BJ (cell line): ENCODE measurements around the gene MBD1. TPM values are rescaled to one million over a fixed set of nuclear protein-coding genes. Genes with fewer than 3 reads are reported as not detected.

Source experiments
- CTCF ChIA-PET: fragments of 350-600 bp; formaldehyde crosslinking; extraction: SDS; loops from one replicate; lab custom pipeline; 2021; ENCODE audit warnings: antibody characterized with exemption, inconsistent platforms; lab: Yijun Ruan, JAX
- POLR2A ChIA-PET: fragments of 300-600 bp; sonication (Branson Sonifier 250); formaldehyde crosslinking; extraction: SDS; loops from one replicate; lab custom pipeline; 2021; ENCODE audit warnings: antibody characterized with exemption; lab: Charles Lee
- DNase-seq: peaks from one replicate; pipeline ENCODE4 v3.0.0-alpha.2; 2011; ENCODE audit warnings: low read depth
- H3K27me3 ChIP-seq: 2 replicates; pipeline ENCODE4 v1.6.0; 2011; ENCODE audit warnings: low read length; ENCODE audit not compliant: control insufficient read depth, insufficient read depth
- H3K36me3 ChIP-seq: 2 replicates; pipeline ENCODE4 v1.5.1; 2011; ENCODE audit warnings: low read length; ENCODE audit not compliant: control insufficient read depth, insufficient read depth
- H3K4me3 ChIP-seq: 2 replicates; pipeline ENCODE4 v1.5.1; 2011; ENCODE audit warnings: low read depth, mild to moderate bottlenecking, control low read depth, low read length
- polyA plus RNA-seq: library from polyadenylated mRNA; depleted of rRNA; stranded (reverse); fragments of >200 nt; gene quantifications from 2 replicates; pipeline ENCODE4 v1.2.3, GENCODE V29; 2011
- TF ChIP-seq, protein P1 (sequence below): IDR thresholded peaks from 2 replicates; pipeline ENCODE4 v1.5.1; 2011; ENCODE audit warnings: low read depth, mild to moderate bottlenecking, control low read depth, inconsistent platforms, low read length, moderate library complexity; ENCODE audit not compliant: insufficient read depth

MBD1 gene
- polyA plus RNA-seq, 1 experiment: 54.4 TPM

DNA sequence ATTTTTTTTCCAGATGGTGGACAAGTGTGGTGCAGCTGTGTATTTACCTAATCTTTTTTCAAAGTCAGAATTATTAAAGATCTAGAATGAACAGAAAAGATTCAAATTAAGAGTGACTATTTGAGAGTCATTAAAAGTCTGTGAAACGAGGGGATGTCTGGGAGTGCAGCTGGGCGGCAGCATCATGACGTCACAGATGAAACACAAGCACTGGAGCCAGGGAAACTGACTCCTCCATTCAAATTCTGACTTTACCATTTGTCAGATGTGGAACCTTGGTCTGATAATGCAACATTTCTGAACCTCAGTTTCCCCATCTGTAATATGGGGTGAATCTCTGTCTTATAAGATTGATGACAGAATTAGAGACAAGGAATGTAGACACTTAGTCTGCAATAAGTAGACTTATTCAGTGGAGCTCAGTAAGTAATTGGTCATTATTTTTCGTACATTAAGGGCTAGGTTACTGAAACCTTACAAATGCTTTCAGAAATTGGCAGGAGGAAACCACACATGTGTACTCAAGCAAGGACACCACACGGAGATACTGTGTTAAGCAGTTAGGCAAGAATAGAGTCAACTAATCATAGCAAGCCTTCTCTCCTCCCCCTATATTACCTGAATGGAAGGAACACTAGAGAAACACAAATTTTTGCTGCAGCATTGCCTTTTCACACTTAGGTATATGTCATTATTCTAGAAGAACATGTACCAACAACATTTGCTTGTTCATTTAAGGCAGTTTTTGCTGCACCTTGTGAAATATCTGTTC, 34.0 kb upstream of the MBD1 start:
- DNase-seq: no peak
- Histone ChIP-seq H3K4me3 (no peak overlapping the region), H3K36me3 (no peaks in the 10 kb centered on the region), H3K27me3 (no peaks in the 10 kb centered on the region; the same call in 1 of the 2 replicates)
- TF ChIP-seq, protein P1, sequence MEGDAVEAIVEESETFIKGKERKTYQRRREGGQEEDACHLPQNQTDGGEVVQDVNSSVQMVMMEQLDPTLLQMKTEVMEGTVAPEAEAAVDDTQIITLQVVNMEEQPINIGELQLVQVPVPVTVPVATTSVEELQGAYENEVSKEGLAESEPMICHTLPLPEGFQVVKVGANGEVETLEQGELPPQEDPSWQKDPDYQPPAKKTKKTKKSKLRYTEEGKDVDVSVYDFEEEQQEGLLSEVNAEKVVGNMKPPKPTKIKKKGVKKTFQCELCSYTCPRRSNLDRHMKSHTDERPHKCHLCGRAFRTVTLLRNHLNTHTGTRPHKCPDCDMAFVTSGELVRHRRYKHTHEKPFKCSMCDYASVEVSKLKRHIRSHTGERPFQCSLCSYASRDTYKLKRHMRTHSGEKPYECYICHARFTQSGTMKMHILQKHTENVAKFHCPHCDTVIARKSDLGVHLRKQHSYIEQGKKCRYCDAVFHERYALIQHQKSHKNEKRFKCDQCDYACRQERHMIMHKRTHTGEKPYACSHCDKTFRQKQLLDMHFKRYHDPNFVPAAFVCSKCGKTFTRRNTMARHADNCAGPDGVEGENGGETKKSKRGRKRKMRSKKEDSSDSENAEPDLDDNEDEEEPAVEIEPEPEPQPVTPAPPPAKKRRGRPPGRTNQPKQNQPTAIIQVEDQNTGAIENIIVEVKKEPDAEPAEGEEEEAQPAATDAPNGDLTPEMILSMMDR: no peak
- CTCF ChIA-PET: interaction anchor here (1.4 kb wide), 1 partner anchor 9 kb away, joined by 4 read pairs; no protein-coding TSS in a partner anchor
- POLR2A ChIA-PET: no interaction called here

DNA sequence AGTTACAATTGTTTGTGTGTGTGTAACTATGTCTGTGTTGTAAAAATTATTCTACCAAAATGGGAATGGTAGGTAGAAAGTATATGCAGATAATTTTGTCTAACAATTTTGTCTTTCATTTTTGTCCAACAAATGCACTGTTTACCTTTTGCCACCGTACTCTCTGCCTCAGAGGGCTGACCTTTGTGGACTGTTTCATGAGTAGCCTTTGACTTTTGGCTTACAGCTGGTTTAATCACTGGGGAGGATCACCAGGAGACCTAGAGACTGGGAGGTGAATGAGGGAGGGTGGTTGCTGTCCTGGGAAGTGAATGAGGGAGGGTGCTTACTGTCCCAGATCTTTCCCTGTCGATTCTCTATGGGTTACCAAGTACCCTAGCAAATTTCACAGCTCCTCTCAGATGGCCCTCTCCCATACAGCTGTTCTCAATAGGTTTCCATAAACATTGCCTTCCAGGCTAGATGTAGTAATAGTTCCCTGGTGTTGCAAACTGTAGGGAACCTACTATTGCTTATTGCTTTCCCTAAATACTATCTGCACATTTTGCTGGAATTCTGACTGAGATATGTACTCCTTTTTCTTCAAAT, 32.6 kb upstream of the MBD1 start:
- ChIA-PET POLR2A (no interaction called here), CTCF (no interaction called here)

DNA sequence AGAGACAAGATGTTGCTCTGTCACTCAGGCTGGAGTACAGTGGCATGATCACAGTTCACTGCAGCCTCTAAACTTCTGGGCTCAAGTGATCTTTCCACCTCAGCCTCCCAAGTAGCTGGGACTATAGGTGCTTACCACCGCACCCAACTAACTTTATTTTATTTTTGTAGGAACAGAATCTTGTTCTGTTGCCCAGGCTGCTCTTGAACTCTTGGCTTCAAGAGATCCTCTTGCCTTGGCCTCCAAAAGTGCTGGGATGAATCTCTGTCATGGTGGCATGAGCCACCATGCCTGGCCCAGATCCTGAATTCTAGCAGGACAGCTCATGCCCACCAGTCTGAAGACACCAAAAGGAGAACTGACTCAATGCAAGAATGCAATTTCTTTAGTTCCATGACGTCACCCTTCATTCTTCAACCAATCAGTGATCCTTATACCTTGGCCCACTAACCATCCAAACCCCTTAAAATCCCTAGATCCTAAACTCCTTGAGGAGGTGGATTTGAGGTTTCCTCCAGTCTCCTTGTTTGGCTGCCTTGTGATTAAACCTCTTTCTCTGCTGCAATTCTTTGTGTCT, 31.8 kb upstream of the MBD1 start:
- Histone ChIP-seq H3K4me3 (no peak overlapping the region), H3K36me3 (no peaks in the 10 kb centered on the region), H3K27me3 (no peaks in the 10 kb centered on the region; the same call in 1 of the 2 replicates)
- DNase-seq: no peak
- CTCF ChIA-PET: no interaction called here
- TF ChIP-seq, protein P1: no peak
- POLR2A ChIA-PET: no interaction called here

More for the DNA sequence above, 32.6 kb upstream of the MBD1 start:
- H3K27me3 ChIP-seq: no peaks in the 10 kb centered on the region; the same call in 1 of the 2 replicates
- H3K4me3 ChIP-seq: no peak overlapping the region
- DNase-seq: no peak
- H3K36me3 ChIP-seq: no peaks in the 10 kb centered on the region
- TF ChIP-seq, protein P1: no peak

DNA sequence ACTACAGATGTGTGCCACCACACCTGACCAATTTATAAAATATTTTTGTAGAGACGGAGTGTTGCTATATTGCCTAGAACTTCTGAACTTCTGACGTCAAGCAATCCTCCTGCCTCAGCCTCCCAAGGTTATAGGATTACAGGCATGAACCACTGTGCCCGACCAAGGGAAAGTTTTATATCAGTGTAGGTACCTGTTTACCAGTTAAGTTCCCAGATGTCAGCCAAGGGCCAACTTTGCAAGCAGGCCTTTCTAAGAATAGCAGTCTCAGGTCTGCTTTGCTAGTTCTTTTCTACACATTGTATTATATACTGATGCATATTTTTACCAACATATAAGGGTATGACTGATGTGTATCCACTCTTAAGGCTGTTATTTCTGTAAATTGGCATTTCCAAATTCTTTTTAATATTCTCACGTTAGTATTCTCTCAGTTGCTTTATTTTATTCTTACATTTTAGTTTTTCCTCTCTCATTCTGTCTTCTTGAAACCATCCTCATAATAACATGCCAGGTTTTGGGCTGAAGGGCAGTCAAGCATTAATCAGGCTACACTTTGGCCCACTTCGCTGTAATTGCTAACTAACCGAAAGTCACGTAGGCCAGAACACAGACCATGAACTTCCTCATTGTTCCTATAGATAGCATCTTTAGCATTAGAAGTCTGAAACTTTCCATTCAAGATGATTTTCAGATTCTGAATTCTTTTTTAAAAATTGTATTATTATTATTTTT, 31.1 kb upstream of the MBD1 start:
- ChIA-PET POLR2A (no interaction called here), CTCF (no interaction called here)
- no peaks in the 10 kb centered on the region for H3K36me3 ChIP-seq
- TF ChIP-seq, protein P1: no peak
- H3K27me3 ChIP-seq: no peaks in the 10 kb centered on the region; the same call in 1 of the 2 replicates
- no peak overlapping the region for H3K4me3 ChIP-seq
- DNase-seq: no peak

DNA sequence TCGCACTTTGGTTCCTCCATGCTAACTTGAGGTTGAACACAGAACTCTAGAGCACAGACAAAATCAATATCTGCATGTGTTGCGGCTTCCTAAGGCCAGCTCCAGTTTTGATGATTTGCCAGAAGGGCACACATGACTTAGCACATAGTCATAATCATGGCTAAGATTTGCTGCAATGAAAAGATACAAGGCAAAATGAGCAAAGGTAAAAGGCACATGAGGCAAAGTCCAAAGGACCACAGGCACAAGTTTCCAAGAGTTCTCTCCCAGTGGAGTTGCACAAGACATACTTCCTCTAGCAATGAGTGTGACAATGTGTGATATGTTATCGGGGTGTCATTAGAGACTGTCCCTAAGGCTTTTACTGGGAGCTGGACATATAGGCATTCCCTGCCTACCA, 30.3 kb upstream of the MBD1 start:
- H3K36me3 ChIP-seq: no peaks in the 10 kb centered on the region
- TF ChIP-seq, protein P1: no peak
- no peaks in the 10 kb centered on the region; the same call in 1 of the 2 replicates for H3K27me3 ChIP-seq
- ChIA-PET POLR2A (no interaction called here), CTCF (no interaction called here)
- DNase-seq: no peak
- no peak overlapping the region for H3K4me3 ChIP-seq
